ENCODE measurements around the gene MTARC2. TPM values are rescaled to one million over a fixed set of nuclear protein-coding genes. Genes with fewer than 3 reads are reported as not detected.

The MTARC2 gene
- total RNA-seq, 1 experiment from 2014 or later: not detected

DNA sequence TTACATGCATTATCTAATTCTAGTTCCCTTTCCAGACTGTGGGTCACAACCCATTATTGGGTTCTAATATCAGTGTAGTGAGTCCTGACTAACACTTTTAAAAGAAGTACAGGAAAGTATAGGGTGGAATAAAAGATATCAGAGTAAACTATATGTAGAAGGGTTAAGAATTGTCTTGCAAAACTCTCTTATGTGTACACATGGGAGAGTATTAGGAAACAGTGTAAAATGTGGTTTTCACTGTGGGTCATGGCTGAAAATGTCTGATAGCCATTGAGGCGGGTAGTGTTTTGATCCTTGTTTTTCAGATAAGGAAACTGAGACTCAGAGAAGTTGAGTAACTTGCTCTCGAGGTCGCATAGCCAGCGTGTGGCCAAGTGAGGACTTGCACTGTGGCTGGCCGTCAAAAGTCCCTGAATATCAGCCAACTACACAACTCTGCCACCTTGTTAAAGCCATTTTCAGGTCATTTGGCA lies 20.0 kb downstream of the MTARC2 start:
- no peak for DNase-seq (ENCODE audit: low spot score)
- Histone ChIP-seq H3K4me3 (ENCODE audit: low read depth, low read length, poor library complexity, severe bottlenecking) (no peak overlapping the region), H3K36me3 (ENCODE audit: insufficient read depth, low read length, poor library complexity, severe bottlenecking) (no peaks in the 10 kb centered on the region), H3K4me1 (ENCODE audit: insufficient read depth, low read length, poor library complexity, severe bottlenecking) (no peaks in the 10 kb centered on the region), H3K9me3 (ENCODE audit: low read depth, low read length, poor library complexity, severe bottlenecking) (no peaks in the 10 kb centered on the region), H3K27ac (ENCODE audit: low read depth, low read length, poor library complexity, severe bottlenecking) (no peak overlapping the region), H3K27me3 (replicated peaks; ENCODE audit: insufficient read depth, low read depth, low read length, poor library complexity) (no peaks in the 10 kb centered on the region)
- ChIA-PET CTCF (no interaction called here), POLR2A (ENCODE audit: low non-redundant PET) (no interaction called here)
- BruUV-seq (replicated peaks): no TSS peak
- no peak for TF ChIP-seq EZH2 (IDR thresholded peaks at IDR 0.05; ENCODE audit: borderline replicate concordance, low read depth, low read length, poor library complexity, severe bottlenecking)
- TF ChIP-seq, protein P1, sequence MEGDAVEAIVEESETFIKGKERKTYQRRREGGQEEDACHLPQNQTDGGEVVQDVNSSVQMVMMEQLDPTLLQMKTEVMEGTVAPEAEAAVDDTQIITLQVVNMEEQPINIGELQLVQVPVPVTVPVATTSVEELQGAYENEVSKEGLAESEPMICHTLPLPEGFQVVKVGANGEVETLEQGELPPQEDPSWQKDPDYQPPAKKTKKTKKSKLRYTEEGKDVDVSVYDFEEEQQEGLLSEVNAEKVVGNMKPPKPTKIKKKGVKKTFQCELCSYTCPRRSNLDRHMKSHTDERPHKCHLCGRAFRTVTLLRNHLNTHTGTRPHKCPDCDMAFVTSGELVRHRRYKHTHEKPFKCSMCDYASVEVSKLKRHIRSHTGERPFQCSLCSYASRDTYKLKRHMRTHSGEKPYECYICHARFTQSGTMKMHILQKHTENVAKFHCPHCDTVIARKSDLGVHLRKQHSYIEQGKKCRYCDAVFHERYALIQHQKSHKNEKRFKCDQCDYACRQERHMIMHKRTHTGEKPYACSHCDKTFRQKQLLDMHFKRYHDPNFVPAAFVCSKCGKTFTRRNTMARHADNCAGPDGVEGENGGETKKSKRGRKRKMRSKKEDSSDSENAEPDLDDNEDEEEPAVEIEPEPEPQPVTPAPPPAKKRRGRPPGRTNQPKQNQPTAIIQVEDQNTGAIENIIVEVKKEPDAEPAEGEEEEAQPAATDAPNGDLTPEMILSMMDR (conservative IDR thresholded peaks at IDR 0.05; ENCODE audit: low read depth, low read length): no peak
- intact Hi-C loops (cut with micrococcal nuclease; ENCODE audit: unreplicated experiment): no loop called here

DNA sequence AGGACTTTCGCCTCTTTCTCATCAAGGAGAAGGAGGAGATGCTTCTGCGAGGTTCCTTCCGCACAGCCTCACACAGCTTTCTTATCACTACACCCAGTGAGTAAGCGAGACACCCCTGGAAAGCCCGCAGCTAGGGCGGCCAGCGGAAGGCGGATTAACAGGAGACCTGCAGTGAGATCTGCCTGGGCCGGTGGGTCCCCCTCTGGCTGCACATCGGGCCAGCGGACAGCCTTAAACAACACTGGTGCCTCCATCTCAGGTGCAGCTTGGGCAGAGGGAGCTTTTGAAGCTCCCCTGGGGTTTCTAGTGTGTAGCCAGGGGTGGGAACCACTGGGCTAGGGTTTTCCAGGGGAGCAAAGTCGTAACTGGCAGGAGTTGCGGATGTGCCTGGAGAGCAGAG lies 21.1 kb downstream of the MTARC2 start:
- intact Hi-C loops (cut with micrococcal nuclease; ENCODE audit: unreplicated experiment): no loop called here
- no peak for TF ChIP-seq EZH2 (IDR thresholded peaks at IDR 0.05; ENCODE audit: borderline replicate concordance, low read depth, low read length, poor library complexity, severe bottlenecking)
- TF ChIP-seq, protein P1 (conservative IDR thresholded peaks at IDR 0.05; ENCODE audit: low read depth, low read length): no peak
- BruUV-seq (replicated peaks): no TSS peak
- ChIA-PET CTCF (no interaction called here), POLR2A (ENCODE audit: low non-redundant PET) (no interaction called here)
- Histone ChIP-seq H3K4me1 (ENCODE audit: insufficient read depth, low read length, poor library complexity, severe bottlenecking) (no peaks in the 10 kb centered on the region), H3K9me3 (ENCODE audit: low read depth, low read length, poor library complexity, severe bottlenecking) (no peaks in the 10 kb centered on the region), H3K27ac (ENCODE audit: low read depth, low read length, poor library complexity, severe bottlenecking) (no peak overlapping the region), H3K27me3 (replicated peaks; ENCODE audit: insufficient read depth, low read depth, low read length, poor library complexity) (no peaks in the 10 kb centered on the region), H3K4me3 (ENCODE audit: low read depth, low read length, poor library complexity, severe bottlenecking) (no peak overlapping the region), H3K36me3 (ENCODE audit: insufficient read depth, low read length, poor library complexity, severe bottlenecking) (no peaks in the 10 kb centered on the region)
- no peak for DNase-seq (ENCODE audit: low spot score)

DNA sequence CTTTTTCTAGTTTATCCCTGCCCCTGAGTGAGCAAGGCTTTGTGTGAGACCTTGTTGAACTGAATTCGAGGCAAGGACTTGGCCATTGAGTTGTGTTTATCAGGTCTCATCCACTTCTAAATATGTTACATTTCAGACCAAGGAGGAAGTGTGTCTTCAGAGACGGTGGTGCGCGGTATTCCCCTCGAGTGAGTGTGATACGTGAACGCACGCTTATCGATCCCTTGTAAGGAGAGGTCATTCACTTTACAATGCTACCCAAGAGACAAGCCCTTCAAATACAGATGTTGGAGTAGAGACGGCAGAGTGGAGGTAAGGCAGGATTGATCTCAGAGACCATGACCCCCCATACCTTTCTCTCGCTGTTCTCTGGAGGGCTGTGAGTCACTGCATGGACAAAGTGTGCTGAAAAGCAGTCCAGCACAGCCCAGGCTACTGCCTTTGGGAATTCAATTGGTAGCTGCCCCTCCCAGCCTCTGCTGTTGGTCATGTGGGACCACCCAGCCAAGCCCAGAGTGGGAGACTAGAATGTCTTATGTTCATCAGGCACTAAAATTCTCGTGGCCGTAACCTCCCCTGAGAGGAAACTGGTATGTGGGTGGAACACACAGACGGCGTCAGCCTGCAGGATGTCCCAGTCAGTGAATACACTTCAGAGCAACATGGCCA lies 22.3 kb downstream of the MTARC2 start:
- TF ChIP-seq, protein P1 (conservative IDR thresholded peaks at IDR 0.05; ENCODE audit: low read depth, low read length): no peak
- no peak for TF ChIP-seq EZH2 (IDR thresholded peaks at IDR 0.05; ENCODE audit: borderline replicate concordance, low read depth, low read length, poor library complexity, severe bottlenecking)
- Histone ChIP-seq H3K27me3 (replicated peaks; ENCODE audit: insufficient read depth, low read depth, low read length, poor library complexity) (no peaks in the 10 kb centered on the region), H3K9me3 (ENCODE audit: low read depth, low read length, poor library complexity, severe bottlenecking) (no peaks in the 10 kb centered on the region), H3K27ac (ENCODE audit: low read depth, low read length, poor library complexity, severe bottlenecking) (no peak overlapping the region), H3K4me1 (ENCODE audit: insufficient read depth, low read length, poor library complexity, severe bottlenecking) (no peaks in the 10 kb centered on the region), H3K4me3 (ENCODE audit: low read depth, low read length, poor library complexity, severe bottlenecking) (no peak overlapping the region), H3K36me3 (ENCODE audit: insufficient read depth, low read length, poor library complexity, severe bottlenecking) (no peaks in the 10 kb centered on the region)
- CTCF ChIA-PET: no interaction called here
- POLR2A ChIA-PET (ENCODE audit: low non-redundant PET): no interaction called here
- no TSS peak for BruUV-seq (replicated peaks)
- intact Hi-C loops (cut with micrococcal nuclease; ENCODE audit: unreplicated experiment): loop anchor here (10.0 kb wide), 1 partner anchor 656 kb away; no protein-coding TSS in a partner anchor
- DNase-seq (ENCODE audit: low spot score): no peak
